Measurements from ENCODE around the gene FAT1. TPM values are rescaled to one million over a fixed set of nuclear protein-coding genes. Genes with fewer than 3 reads are reported as not detected.

FAT1 gene
- total RNA-seq, 4 donors from 2014 or later: 51.3 to 114 (median 72.2) TPM

- no peak overlapping the region for H3K4me3 ChIP-seq (ENCODE audit: low read depth, poor library complexity, severe bottlenecking)
- 94% methylated on average over 23 of the region's 23 CpGs for WGBS, 2 donors
- intact Hi-C loops (cut with DNase I; ENCODE audit: low total_unique reads): no loop called here
- DNase-seq (ENCODE audit: low spot score in 2 of 2): no peak
- no peak for TF ChIP-seq POLR2A (IDR thresholded peaks at IDR 0.05)
- TF ChIP-seq CTCF (IDR thresholded peaks at IDR 0.05): no peak
Measured at GRCh38 chr4:186596850-186597390, 126.7 kb downstream of the FAT1 start.

- no peak overlapping the region for H3K4me3 ChIP-seq (ENCODE audit: low read depth, poor library complexity, severe bottlenecking)
- 95 to 96% methylated on average over 12 of the region's 12 CpGs for WGBS, 2 donors
- intact Hi-C loops (cut with DNase I; ENCODE audit: low total_unique reads): no loop called here
- no peak for DNase-seq (ENCODE audit: low spot score in 2 of 2)
- TF ChIP-seq POLR2A (IDR thresholded peaks at IDR 0.05): no peak
- no peak for TF ChIP-seq CTCF (IDR thresholded peaks at IDR 0.05)
Measured at GRCh38 chr4:186596346-186596745, 127.3 kb downstream of the FAT1 start.

GRCh38 chr4:186593587-186593973, 130.1 kb downstream of the FAT1 start:
- H3K4me3 ChIP-seq (ENCODE audit: low read depth, poor library complexity, severe bottlenecking): no peak overlapping the region
- WGBS, 2 donors: 77 to 84% methylated on average over 7 of the region's 7 CpGs
- intact Hi-C loops (cut with DNase I; ENCODE audit: low total_unique reads): no loop called here
- no peak for TF ChIP-seq POLR2A (IDR thresholded peaks at IDR 0.05)
- TF ChIP-seq CTCF (IDR thresholded peaks at IDR 0.05): no peak
- no peak for DNase-seq (ENCODE audit: low spot score in 2 of 2)

GRCh38 chr4:186592966-186593586, 130.6 kb downstream of the FAT1 start:
- TF ChIP-seq POLR2A (IDR thresholded peaks at IDR 0.05) (no peak), CTCF (IDR thresholded peaks at IDR 0.05) (no peak)
- no peak overlapping the region for H3K4me3 ChIP-seq (ENCODE audit: low read depth, poor library complexity, severe bottlenecking)
- intact Hi-C loops (cut with DNase I; ENCODE audit: low total_unique reads): no loop called here
- no peak for DNase-seq (ENCODE audit: low spot score in 2 of 2)
- WGBS, 2 donors: 80 to 87% methylated on average over 13 of the region's 13 CpGs

- no peak overlapping the region for H3K4me3 ChIP-seq (ENCODE audit: low read depth, poor library complexity, severe bottlenecking)
- no peak for DNase-seq (ENCODE audit: low spot score in 2 of 2)
- TF ChIP-seq CTCF (IDR thresholded peaks at IDR 0.05): no peak
- TF ChIP-seq POLR2A (IDR thresholded peaks at IDR 0.05): no peak
- 92 to 93% methylated on average over 8 of the region's 8 CpGs for WGBS, 2 donors
- intact Hi-C loops (cut with DNase I; ENCODE audit: low total_unique reads): no loop called here
Measured at GRCh38 chr4:186592445-186592844, 131.2 kb downstream of the FAT1 start.

GRCh38 chr4:186591651-186592050, 132.0 kb downstream of the FAT1 start:
- TF ChIP-seq CTCF (IDR thresholded peaks at IDR 0.05): no peak
- no peak for TF ChIP-seq POLR2A (IDR thresholded peaks at IDR 0.05)
- H3K4me3 ChIP-seq (ENCODE audit: low read depth, poor library complexity, severe bottlenecking): no peak overlapping the region
- DNase-seq (ENCODE audit: low spot score in 2 of 2): no peak
- intact Hi-C loops (cut with DNase I; ENCODE audit: low total_unique reads): no loop called here
- 89 to 93% methylated on average over 6 of the region's 6 CpGs for WGBS, 2 donors

All from lower leg skin (tissue), 4 donors.